ENCODE data around the gene KDM8. TPM values are rescaled to one million over a fixed set of nuclear protein-coding genes. Genes with fewer than 3 reads are reported as not detected.
A peak's percentile ranks its signal among the peaks of the same experiment; 100 is the strongest.

Gene KDM8
- polyA plus RNA-seq, 10 donors = 4.4 to 6.8 (median 5.0) TPM

DNA sequence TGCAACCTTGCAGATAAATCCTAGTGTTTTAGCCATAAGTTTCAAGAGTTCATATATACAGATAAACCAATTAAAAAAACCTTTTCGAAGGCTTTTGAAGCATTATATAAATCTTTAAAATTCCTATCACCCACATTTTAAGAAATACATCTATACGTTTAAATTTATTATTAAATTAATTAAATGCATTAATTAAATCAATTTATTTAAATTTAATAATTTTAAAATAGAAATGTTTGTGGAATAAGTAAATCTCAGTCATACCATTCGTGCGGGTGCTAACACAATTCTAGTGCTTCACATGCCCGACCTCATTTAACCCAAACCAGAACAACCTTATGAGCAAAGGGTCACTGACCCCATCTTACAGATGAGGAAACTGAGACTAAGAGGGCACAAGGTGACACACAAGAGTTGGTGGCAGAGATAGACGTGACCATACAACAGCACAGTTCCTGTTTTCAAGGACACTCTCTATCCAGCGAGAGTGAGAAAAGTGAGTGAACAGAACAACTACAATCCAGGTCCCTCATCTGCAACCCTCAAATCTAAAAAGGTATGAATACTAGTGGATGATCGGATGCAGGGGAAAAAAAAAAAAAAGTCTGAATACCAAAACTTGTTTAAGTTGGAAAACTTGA lies 63.8 kb downstream of the KDM8 start:
- DNase-seq = no peak

DNA sequence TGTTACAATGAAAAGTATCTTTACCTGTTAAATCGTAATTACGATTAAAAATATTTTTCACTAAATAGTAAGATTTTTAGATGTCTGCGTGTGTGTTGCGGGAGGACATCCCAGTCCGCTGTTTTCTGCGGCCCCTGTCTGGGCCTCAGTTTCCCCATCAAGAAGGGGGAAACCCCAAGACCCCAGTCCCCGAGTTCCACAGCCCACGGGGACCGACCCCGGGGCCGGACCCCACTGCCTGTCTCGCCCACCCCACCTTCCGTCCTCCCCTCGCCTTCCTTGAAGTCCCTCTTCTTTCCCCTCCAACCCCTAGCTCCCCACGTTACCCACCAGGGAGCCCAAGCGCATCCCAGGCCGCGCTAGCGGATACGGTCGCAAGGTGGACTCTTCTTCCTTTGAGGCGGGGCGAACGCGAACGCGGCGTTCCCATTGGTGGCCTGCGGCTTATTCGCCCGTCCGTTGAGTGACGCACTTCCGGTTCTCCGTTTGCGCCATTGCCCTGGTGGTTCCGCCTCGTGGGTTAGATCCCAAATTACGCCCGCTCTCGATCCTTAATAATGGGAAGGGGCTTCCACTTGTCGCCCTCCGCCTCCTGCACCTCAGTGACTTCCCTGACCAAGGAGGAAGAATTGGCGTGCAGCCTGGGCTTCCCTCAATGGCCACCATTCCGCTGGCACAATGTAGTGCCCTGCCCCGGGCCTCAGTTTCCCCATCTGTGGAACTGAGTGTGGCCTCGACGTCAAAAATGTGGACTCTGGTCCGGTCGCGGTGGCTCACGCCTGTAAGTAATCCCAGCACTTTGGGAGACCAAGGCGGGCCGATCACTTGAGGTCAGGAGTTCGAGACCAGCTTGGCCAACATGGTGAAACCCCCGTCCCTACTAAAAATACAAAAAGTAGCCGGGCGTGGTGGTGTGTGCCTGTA lies 65.3 kb downstream of the KDM8 start, which contains the start of gene NSMCE1:
Gene NSMCE1, minus strand, starts transcription at position 397 of the 924 bp plus-strand sequence. CDS start 11,202 bp downstream, outside the sequence.
- DNase-seq = peak; percentile 96 to 99 (median 99)

DNA sequence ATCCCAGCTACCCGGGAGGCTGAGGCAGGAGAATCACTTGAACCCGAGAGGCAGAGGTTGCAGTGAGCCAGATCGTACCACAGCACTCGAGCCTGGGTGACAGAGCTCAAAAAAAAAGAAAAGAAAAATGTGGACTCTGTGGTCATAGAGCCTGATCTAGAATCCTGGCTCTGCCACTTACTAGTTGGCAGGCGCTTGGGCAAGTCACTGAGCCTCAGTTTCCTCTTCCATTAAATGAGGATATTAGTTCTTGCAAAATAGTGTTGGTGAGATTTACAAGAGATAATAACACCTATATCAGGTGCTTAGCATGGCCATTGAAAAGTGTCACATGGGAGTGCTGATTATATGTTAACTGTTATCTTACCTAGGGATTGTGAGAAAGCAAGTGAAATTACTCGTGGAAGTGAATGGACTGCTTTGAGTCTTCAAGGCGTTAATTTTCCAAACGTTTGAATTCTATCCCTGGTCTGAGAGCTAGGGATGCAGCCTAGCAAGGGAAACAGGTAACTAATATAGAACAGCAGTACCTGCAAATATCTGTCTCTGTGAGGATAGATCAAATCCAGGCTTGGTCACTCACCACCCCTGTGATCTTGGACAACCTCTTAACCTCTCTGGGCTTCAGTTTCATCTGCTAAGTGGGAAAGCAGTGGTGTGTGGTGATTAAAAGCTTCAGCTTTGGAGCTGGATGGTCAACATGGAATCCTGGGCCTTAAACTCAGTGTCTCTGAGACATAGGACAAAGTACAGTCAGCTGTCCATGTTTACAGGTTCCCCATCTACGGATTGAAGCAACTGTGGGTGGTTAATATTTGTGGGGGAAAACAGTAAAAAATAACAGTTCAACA lies 66.2 kb downstream of the KDM8 start:
- no peak for DNase-seq

DNA sequence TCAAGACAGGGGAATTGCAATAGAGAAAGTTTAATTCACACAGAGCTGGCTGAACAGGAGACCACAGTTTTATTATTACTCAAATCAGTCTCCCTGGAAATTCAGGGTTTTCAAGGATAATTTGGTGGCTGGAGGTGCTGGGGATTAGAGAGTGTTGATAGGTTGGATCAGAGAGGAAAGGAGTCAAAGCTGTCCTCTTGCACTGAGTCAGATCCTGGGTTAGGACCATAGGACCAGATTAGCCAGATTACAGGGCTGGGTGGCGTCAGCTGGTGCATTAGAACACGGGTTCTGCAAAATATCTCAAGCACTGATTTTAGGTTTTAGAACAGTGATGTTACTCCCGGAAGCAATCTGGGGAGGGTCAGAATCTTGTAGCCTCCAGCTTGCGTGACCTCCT lies 67.0 kb downstream of the KDM8 start:
- DNase-seq = no peak

Other genes with a start within 250 kb of the KDM8 start
- gene C16orf82, start 136.6 kb upstream of the KDM8 start, polyA plus RNA-seq (ENCODE audit: insufficient read length in 10 of 10) = not detected
- gene NSMCE1, start 65.2 kb downstream of the KDM8 start, polyA plus RNA-seq (ENCODE audit: insufficient read length in 10 of 10) = 10 to 100 TPM; 43.1 to 64.7 (median 44.5) TPM
- 10 to 100 TPM; 10.5 to 18.5 (median 13.2) TPM for gene IL4R, start 110.4 kb downstream of the KDM8 start, polyA plus RNA-seq (ENCODE audit: insufficient read length in 10 of 10)
- 1 to 10 TPM in 1 of 10 donors, under 1 TPM in 9; 0.13 to 1.0 (median 0.31) TPM for gene IL21R, start 198.6 kb downstream of the KDM8 start, polyA plus RNA-seq (ENCODE audit: insufficient read length in 10 of 10)

Data from muscle of back (tissue), 11 donors.